ENCODE data around the gene TMEM181. TPM values are rescaled to one million over a fixed set of nuclear protein-coding genes. Genes with fewer than 3 reads are reported as not detected.

TMEM181 gene
- total and polyA plus RNA-seq, 2 of the 13 experiments (the other 11 are each of a cell fraction or from before 2014, with no cell fraction given), result 59.1 to 108 TPM

GRCh38 chr6:158559338-158559894 lies 475 bp upstream of the TMEM181 start (continued):
- TF ChIP-seq ZBED4 (CRISPR knock-in tag; IDR thresholded peaks at IDR 0.05; ENCODE audit: borderline replicate concordance) (0 out of 2 replicates have a peak, but pooled peaks have one; percentile 55), ZFP36L1 (CRISPR knock-in tag; IDR thresholded peaks at IDR 0.05) (peak; percentile 77; the same call in 1 of the 2 replicates), ATF6 (CRISPR knock-in tag; conservative IDR thresholded peaks at IDR 0.05) (no peak), ZNF326 (CRISPR knock-in tag; IDR thresholded peaks at IDR 0.05; ENCODE audit: borderline replicate concordance) (0 out of 2 replicates have a peak, but pooled peaks have one; percentile 42), TEAD3 (CRISPR knock-in tag; optimal IDR thresholded peaks at IDR 0.05; ENCODE audit: borderline replicate concordance) (peak; percentile 45), USF2 (IDR thresholded peaks at IDR 0.05; ENCODE audit: low read depth, low read length) (no peak), USF2 (CRISPR knock-in tag; IDR thresholded peaks at IDR 0.05; ENCODE audit: borderline replicate concordance) (peak; percentile 11; the same call in 1 of the 2 replicates), ARID2 (CRISPR knock-in tag; IDR thresholded peaks at IDR 0.05; ENCODE audit: borderline replicate concordance) (no peak), MIER3 (CRISPR knock-in tag; IDR thresholded peaks at IDR 0.05; ENCODE audit: borderline replicate concordance) (0 out of 2 replicates have a peak, but pooled peaks have one; percentile 9), SMAD3 (CRISPR knock-in tag; IDR thresholded peaks at IDR 0.05) (0 out of 2 replicates have a peak, but pooled peaks have one; percentile 38), HMG20B (CRISPR knock-in tag; conservative IDR thresholded peaks at IDR 0.05) (no peak), ZNF569 (CRISPR knock-in tag; IDR thresholded peaks at IDR 0.05; ENCODE audit: borderline replicate concordance) (no peak), MED13 (CRISPR knock-in tag; IDR thresholded peaks at IDR 0.05) (no peak), ZNF576 (CRISPR knock-in tag; IDR thresholded peaks at IDR 0.05) (no peak), HMGA1 (CRISPR knock-in tag; conservative IDR thresholded peaks at IDR 0.05) (no peak), NFYB (CRISPR knock-in tag; IDR thresholded peaks at IDR 0.05) (no peak), MYNN (CRISPR knock-in tag; IDR thresholded peaks at IDR 0.05; ENCODE audit: low read depth) (0 out of 2 replicates have a peak, but pooled peaks have one; percentile 26), ZNF775 (CRISPR knock-in tag; IDR thresholded peaks at IDR 0.05; ENCODE audit: borderline replicate concordance) (0 out of 2 replicates have a peak, but pooled peaks have one; percentile 90)
- TF ChIP-seq, protein P1, sequence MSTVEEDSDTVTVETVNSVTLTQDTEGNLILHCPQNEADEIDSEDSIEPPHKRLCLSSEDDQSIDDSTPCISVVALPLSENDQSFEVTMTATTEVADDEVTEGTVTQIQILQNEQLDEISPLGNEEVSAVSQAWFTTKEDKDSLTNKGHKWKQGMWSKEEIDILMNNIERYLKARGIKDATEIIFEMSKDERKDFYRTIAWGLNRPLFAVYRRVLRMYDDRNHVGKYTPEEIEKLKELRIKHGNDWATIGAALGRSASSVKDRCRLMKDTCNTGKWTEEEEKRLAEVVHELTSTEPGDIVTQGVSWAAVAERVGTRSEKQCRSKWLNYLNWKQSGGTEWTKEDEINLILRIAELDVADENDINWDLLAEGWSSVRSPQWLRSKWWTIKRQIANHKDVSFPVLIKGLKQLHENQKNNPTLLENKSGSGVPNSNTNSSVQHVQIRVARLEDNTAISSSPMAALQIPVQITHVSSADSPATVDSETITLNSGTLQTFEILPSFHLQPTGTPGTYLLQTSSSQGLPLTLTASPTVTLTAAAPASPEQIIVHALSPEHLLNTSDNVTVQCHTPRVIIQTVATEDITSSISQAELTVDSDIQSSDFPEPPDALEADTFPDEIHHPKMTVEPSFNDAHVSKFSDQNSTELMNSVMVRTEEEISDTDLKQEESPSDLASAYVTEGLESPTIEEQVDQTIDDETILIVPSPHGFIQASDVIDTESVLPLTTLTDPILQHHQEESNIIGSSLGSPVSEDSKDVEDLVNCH (CRISPR knock-in tag; IDR thresholded peaks at IDR 0.05), result 0 out of 2 replicates have a peak, but pooled peaks have one; percentile 77

All from HepG2 (cell line).